HG02938 (cell line): ENCODE data around the gene SDHA.
A peak's percentile ranks its signal among the peaks of the same experiment; 100 is the strongest.
"Not testable (repeated sequence)": the region's sequence is repeated elsewhere in the genome, so short reads cannot be mapped to it uniquely, and the experiment has no call there.

ENCODE experiments used
- ATAC-seq: cut with Tn5 transposase; IDR thresholded peaks from one replicate; pipeline ENCODE4 v1.9.1; 2021; ENCODE audit warnings: mild to moderate bottlenecking, moderate library complexity; ENCODE audit not compliant: unreplicated experiment

The SDHA gene

GRCh38 chr5:251975-252374 lies 33.9 kb downstream of the SDHA start:
- ATAC-seq = not testable (repeated sequence)

DNA sequence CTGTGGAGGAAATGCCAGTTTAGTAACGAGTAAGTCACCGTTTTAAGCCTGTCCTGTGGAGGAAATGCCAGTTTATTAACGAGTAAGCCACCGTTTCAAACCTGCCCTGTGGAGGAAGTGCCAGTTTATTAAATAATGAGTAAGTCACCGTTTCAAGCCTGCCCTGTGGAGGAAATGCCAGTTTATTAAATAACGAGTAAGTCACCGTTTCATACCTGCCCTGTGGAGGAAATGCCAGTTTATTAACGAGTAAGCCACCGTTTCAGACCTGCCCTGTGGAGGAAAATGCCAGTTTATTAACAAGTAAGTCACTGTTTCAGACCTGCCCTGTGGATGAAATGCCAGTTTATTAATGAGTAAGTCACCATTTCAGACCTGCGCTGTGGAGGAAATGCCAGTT lies 34.4 kb downstream of the SDHA start:
- ATAC-seq = no peak

GRCh38 chr5:254322-254721 lies 36.2 kb downstream of the SDHA start:
- ATAC-seq = not testable (repeated sequence)

GRCh38 chr5:255116-255515 lies 37.0 kb downstream of the SDHA start:
- not testable (repeated sequence) for ATAC-seq

DNA sequence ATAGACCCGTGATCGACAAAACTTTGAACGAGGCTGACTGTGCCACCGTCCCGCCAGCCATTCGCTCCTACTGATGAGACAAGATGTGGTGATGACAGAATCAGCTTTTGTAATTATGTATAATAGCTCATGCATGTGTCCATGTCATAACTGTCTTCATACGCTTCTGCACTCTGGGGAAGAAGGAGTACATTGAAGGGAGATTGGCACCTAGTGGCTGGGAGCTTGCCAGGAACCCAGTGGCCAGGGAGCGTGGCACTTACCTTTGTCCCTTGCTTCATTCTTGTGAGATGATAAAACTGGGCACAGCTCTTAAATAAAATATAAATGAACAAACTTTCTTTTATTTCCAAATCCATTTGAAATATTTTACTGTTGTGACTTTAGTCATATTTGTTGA lies 38.2 kb downstream of the SDHA start:
- ATAC-seq = not testable (repeated sequence)

DNA sequence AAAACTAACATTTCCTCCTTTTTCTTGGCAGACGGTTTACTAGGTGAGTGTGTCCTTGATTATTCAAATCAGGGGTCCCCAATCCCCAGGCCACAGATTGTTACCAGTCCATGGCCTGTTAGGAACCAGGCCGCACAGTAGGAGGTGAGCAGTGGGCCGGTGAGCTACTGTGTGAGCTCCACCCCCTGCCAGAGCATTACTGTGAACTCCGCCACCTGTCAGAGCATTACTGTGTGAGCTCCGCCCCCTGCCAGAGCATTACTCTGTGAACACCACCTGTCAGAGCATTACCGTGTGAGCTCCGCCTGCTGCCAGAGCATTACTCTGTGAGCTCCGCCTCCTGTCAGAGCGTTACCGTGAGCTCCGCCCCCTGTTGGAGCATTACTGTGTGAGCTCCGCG lies 39.0 kb downstream of the SDHA start:
- no peak for ATAC-seq

DNA sequence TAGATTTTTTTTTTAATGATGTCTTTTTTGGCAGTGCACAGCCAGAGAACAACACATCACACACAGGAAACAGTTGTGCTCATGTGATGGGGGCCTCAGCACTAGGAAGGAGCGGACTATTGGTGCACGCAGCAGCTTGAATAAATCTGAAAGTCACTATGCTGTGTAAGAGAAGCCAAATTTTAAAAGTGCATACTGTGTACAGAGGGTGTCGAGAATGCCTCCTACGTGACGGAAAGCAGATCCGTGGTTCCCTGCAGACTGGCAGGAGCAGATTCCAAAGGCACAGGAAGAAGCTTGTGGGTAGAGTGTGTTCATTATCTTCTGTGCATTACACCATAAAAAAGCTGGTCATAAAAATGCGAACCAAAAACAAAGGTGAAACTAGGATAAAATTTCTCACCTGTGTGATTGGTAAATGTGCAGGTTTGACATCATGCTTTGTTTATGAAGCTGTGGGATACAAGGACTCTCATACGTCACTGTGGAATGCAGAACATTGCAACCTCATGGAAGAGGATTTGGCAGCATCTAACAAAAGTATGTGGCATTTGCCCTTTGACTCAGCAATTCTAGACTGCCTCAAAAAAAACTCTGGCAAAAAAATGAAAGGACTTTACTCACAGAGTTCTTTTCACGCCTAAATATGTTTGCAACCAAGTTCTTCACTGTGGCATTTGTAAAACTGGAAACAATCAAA lies 45.3 kb downstream of the SDHA start:
- ATAC-seq = not testable (repeated sequence)

- ATAC-seq = no peak
Measured at GRCh38 chr5:264338-264737, 46.2 kb downstream of the SDHA start.

GRCh38 chr5:266311-267026 lies 48.3 kb downstream of the SDHA start:
- ATAC-seq = not testable (repeated sequence)

- ATAC-seq = no peak
Measured at GRCh38 chr5:267716-268115, 49.6 kb downstream of the SDHA start.

GRCh38 chr5:270340-270739 lies 52.2 kb downstream of the SDHA start:
- ATAC-seq = no peak

- peak; percentile 16 for ATAC-seq
Measured at GRCh38 chr5:271828-272167, 53.7 kb downstream of the SDHA start.

- not testable (repeated sequence) for ATAC-seq
Measured at GRCh38 chr5:273091-273490, 55.0 kb downstream of the SDHA start.

- ATAC-seq = not testable (repeated sequence)
Measured at GRCh38 chr5:273491-273890, 55.4 kb downstream of the SDHA start.

GRCh38 chr5:274346-274745 lies 56.2 kb downstream of the SDHA start:
- not testable (repeated sequence) for ATAC-seq

DNA sequence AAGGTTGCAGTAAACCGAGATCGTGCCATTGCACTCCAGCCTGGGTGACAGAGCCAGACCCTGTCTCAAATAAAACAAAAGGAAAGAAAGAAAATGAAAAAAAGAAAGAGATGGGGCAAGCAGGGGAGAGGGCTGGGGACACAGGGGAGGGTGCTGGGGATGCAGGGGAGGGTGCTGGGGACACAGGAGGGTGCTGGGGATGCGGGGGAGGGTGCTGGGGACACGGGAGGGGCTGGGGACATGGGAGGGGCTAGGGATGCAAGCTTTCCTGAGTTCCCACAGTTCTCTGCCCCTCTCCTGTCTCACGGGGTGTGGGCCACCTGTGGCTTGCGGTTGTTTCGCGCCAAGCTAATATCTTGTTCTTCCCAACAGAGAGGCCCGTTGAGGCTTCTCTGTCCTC lies 60.5 kb downstream of the SDHA start:
- no peak for ATAC-seq

DNA sequence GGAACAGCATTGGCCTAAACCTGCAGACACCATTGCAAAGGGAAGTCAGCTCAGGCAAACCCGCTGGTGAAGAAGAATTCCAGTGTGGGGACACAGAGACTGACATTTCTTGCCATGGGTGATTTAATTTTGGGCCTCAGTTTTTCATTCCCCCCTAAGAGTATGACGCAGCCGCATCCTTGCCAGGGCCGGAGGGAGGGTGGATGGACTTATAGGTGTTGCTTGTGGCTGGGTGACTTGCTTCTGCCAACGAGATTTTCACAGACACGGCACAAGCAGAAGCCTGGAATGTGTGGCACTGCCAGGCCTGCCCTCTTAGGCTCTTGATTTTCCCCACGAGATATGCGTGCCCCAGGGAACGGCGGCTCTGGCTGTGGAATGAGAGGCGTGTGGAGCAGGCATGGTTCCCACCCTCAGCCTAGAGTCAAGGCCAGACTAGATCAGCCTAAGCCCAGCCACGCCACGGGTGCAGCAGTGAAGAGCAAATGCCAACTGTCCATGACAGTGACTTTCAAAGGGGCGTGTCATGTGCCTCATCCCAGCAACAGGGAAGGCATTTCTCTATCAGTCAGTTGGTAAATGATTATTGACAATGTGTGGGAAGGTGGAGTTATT lies 61.0 kb downstream of the SDHA start:
- ATAC-seq = not testable (repeated sequence)

DNA sequence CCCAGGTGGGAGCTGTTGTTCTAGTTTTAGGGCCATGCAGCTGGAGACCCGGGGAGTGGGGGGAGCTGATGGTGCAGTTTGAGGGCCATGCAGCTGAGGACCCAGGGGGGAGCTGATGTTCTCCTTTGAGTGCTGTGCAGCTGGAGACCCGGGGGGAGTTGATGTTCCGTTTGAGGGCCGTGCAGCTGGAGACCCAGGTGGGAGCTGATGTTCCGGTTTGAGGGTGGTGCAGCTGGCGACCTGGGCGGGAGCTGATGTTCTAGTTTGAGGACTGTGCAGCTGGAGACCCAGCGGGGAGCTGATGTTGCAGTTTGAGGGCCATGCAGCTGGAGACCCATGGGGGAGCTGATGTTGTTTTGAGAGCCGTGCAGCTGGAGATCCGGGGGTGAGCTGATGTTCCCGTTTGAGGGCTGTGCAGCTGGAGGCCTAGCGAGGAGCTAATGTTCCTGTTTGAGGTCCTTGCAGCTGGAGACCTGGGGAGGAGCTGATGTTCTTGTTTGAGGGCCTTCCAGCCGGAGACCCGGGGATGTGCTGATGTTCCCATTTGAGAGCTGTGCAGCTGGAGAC lies 68.0 kb downstream of the SDHA start:
- ATAC-seq = no peak

DNA sequence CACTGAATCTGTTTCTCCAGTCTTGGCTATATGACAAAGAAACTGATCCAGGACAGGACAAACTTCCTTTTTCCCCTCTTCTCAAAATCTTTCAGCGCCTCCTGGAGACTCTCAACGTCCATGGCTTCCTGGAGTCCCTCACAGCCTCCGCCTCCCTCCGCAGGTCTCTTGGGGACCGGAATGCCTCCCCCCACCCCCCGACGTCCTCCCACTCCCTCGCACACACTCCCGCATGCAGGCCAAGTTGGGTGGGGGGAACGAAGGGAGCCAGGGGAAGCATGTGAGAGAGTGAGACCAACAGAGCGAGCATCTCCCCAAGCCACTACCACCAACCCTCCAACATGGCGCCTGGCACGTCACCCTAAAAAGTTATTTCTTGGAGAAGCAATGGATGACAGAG lies 72.1 kb downstream of the SDHA start:
- ATAC-seq = not testable (repeated sequence)

DNA sequence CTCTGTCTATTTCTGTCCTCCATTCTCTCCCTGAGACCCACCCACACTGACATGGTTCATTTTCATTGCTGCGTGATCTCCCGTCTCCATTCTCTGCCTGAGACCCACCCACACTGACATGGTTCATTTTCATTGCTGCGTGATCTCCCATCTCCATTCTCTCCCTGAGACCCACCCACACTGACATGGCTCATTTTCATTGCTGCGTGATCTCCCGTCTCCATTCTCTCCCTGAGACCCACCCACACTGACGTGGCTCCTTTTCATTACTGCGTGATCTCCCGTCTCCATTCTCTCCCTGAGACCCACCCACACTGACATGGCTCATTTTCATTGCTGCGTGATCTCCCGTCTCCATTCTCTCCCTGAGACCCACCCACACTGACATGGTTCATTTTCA lies 73.2 kb downstream of the SDHA start:
- not testable (repeated sequence) for ATAC-seq

DNA sequence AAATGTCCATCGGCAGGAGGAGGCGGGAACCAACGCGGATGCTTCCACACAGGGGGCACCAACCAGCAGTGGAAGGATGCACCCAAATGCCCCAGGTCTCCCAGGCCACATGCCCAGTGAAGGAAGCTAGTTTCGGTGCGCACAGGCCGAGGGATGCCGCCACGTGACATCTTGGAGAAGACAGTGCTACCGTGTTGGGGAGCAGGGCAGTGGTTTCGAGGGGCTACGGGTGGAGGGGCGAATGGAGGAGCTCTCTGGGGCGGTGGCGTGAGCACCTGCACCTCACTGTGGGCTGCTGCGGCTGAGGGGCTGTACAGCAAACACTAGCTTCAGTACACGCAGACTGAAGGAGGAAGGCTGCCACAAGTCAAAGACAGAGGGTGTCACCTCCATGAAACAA lies 76.7 kb downstream of the SDHA start:
- not testable (repeated sequence) for ATAC-seq

GRCh38 chr5:296207-296606 lies 78.1 kb downstream of the SDHA start:
- not testable (repeated sequence) for ATAC-seq
